Measurements from ENCODE around the gene GAGE10.
"Not testable (repeated sequence)": the region's sequence is repeated elsewhere in the genome, so short reads cannot be mapped to it uniquely, and the experiment has no call there.

GAGE10 gene

GRCh38 chrX:49276671-49277534 lies 26.5 kb upstream of the GAGE10 start:
- DNase-seq: no peak

DNA sequence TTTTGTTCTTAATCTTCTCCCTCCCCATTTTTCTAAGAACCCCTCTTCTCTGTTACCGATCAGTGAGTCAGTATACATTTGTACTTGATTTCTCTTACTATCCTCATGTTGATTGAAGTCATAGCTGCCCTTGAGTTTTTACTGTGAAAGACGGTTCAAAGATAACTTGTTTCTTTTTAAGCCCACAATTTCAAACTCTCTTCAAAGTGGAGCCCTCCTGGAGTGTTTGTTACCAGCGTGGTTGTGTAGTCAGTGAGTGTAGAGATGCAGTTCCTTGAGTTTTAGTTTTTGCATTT lies 26.0 kb upstream of the GAGE10 start:
- DNase-seq: no peak

- DNase-seq: no peak
These were observed 25.4 kb upstream of the GAGE10 start for GRCh38 chrX:49278081-49278480.

GRCh38 chrX:49282647-49283011 lies 20.8 kb upstream of the GAGE10 start:
- peak; percentile 17 for DNase-seq

DNA sequence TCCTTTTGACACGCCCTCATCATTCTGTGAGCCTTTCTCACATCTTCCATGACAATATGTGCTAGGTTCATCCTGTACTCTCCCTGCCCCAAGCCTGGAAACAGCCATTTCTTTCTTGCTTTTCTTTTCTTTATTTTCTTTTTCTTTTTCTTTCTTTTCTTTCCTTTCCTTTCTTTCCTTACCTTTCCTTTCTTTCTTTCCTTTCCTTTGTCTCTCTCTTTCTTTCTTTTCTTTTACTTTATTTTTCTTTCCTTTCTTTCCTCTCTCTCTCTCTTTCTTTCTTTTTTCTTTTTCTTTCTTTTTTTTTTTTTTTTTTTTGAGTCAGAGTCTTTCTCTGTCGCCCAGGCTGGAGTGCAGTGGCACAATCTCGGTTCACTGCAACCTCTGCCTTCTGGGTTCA lies 19.2 kb upstream of the GAGE10 start:
- DNase-seq: no peak

DNA sequence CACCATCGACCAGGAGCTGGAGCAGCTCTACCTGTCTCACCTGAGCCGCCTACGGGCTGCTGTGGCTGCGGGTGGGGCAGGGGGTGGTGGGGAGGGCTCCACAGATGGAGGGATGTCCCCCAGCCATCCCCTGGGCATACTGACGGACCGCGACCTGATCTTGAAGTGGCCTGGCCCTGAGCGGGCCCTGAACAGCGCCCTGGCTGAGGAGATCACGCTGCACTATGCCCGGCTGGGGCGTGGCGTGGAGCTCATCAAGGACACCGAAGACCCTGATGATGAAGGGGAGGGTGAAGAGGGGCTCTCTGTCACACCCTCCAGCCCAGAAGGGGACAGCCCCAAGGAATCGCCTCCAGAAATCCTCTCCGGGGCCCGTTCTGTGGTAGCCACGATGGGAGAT lies 17.3 kb upstream of the GAGE10 start:
- DNase-seq: no peak

GRCh38 chrX:49286581-49286980 lies 16.9 kb upstream of the GAGE10 start:
- no peak for DNase-seq

GRCh38 chrX:49287665-49288064 lies 15.8 kb upstream of the GAGE10 start:
- DNase-seq: no peak

DNA sequence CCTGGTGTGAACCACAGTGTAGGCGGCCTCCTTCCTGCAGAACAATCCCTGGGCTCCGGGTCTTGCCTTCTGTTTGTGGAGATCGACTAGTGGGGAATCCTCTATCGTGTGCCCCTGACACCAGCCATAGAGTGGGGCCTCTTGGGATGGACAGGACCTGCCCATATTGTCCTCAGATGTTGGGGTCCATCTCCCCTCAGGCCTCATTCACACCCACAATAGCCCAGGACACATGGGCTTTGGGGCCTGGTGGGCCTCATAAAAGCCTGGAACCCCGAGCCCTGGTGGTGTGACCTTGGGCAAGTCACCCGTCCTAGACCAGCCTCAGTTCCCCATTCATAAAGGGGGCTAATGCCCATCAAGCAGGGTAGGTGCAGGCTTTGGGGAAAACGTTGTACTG lies 13.2 kb upstream of the GAGE10 start:
- no peak for DNase-seq

GRCh38 chrX:49291615-49292337 lies 11.7 kb upstream of the GAGE10 start:
- peak; percentile 17 for DNase-seq

GRCh38 chrX:49292400-49293362 lies 10.8 kb upstream of the GAGE10 start:
- no peak for DNase-seq

- not testable (repeated sequence) for DNase-seq
These were observed 4.2 kb upstream of the GAGE10 start for GRCh38 chrX:49299293-49299692.

GRCh38 chrX:49300703-49301102 lies 2.7 kb upstream of the GAGE10 start:
- no peak for DNase-seq

DNA sequence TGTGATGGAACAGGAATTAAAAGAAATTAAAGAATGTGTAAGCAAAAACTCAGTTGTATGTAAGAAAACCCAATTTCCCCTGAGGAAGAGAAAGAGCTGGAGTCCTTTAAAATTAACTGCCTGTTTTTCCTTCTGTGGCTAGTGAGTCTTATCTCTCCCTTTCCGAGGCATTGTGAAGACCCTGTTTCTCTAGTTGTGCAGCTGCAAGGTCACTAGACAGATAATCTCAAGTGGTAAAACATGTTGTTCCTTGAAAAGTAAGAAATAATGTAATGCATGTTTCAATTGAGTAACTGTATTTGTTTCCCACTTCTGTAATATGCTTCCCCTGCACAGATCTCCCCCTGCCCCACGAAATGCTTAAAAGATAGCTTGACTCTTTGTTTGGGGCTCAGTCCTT lies 4.3 kb downstream of the GAGE10 start:
- not testable (repeated sequence) for DNase-seq

DNA sequence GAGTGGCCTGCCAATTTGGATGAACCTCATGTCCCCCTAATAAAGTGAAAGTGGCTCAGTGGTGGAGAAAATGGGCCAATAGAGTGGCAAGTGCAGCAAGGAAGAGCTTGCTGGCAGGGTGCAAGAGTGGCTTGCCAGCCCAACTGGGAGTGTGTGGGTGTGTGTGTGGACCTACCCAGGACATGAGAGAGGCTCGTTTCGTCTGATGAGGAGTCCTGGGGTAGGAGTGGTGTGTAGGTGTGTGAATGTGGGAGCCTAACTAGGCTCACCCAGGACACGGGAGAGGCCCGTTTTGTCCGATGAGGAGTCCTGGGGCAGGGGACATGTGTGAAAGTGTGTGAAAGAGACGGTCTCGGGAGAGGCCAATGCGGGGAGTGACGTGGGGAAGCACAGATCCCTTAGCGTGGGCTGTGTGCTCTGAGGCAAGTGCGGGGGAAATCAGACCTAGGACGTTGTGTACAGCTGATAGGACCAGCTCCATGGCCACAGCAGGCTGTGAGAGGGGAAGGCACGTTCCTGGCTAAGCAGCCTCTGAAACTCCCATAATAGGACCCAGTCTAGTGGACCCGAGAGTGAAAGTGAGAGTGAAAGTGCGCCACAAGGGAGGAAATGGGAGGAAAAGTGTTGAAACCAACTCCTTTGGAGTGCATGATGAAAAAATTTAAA lies 5.3 kb downstream of the GAGE10 start:
- no peak for DNase-seq

GRCh38 chrX:49309401-49309981 lies 6.0 kb downstream of the GAGE10 start:
- DNase-seq: no peak

DNA sequence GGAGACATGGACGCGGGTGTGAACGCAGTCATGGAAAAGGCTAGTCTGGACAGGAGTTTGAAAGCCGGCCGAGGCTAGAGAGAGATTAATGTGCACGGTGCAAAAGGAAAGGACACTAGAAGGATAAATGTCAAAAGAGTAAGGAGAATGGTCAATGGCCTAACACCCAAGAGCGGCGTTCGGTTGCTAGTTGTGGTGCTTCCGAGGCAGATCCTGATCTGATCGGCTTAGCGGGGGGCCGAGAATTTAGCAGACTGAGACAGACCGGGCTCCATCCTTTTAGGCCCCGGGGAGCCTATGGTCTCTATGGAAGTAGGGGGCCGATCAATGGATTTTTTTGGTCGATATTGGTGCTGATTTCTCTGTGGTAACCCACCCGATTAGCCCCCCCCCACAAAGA lies 6.9 kb downstream of the GAGE10 start:
- DNase-seq: no peak

GRCh38 chrX:49312176-49312575 lies 8.7 kb downstream of the GAGE10 start:
- DNase-seq: no peak

GRCh38 chrX:49316085-49316484 lies 12.6 kb downstream of the GAGE10 start:
- DNase-seq: no peak

DNA sequence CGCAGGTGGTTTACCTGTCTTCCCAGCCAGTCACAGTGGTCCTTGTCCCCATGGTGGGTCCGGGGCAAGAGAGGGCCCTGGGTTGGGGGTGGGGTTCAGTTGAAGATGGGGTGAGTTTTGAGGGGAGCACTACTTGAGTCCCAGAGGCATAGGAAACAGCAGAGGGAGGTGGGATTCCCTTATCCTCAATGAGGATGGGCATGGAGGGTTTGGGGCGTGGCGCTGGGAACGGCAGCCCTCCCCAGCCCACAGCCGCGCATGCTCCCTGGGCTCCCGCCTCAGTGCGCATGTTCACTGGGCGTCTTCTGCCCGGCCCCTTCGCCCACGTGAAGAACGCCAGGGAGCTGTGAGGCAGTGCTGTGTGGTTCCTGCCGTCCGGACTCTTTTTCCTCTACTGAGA lies 18.3 kb downstream of the GAGE10 start, which contains the start of gene GAGE12J:
TSS of gene GAGE12J (plus strand) at position 301 of the 400 bp plus-strand sequence. CDS start 1,157 bp downstream, outside the sequence.
- DNase-seq: not testable (repeated sequence)

DNA sequence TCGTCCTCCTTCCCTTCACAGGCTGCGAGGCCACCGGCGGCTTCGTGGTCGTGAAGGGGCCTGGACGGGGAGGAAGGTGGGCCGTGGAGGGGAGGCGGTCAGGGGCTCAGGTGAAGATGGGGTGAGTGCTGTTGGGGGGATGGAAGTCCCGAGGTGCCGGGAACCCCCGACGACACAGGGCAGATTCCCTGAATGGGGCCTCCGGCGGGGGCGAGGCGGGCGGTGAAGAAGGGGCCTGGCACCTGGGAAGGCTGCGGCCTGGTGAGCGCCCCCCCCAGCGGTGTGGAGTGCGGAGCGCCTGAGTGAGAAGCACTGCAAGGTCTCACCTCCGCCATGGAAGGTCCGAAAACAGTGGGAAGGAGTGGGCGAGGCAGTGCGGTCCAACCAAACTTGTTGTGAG lies 18.8 kb downstream of the GAGE10 start:
- DNase-seq: not testable (repeated sequence)

DNA sequence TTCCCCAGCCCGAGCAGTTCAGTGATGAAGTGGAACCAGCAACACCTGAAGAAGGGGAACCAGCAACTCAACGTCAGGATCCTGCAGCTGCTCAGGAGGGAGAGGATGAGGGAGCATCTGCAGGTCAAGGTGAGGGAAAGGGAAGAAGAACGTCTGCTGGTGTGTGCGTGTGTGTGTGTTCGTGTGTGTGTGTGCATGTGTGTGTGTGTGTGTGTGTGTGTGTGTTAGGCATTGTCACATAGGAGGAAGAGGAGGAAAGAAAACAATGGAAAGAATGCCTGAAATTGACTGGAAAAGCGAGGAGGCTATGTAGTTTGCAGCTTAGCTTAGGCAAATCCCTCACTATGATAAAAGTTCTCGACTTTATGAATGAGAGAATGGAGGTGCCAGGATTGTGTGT lies 20.3 kb downstream of the GAGE10 start:
- DNase-seq: not testable (repeated sequence)

All from midbrain (tissue), 1 donor.